Measurements from ENCODE around the gene TSPAN16.
A peak's percentile ranks its signal among the peaks of the same experiment; 100 is the strongest.
"Not testable (repeated sequence)": the region's sequence is repeated elsewhere in the genome, so short reads cannot be mapped to it uniquely, and the experiment has no call there.

Gene TSPAN16

GRCh38 chr19:11306337-11306736 is 10.4 kb downstream of the TSPAN16 start:
- DNase-seq (ENCODE audit: low spot score) (no peak), FAIRE-seq (no peak)

- not testable (repeated sequence) for DNase-seq (ENCODE audit: low spot score); FAIRE-seq
Observed at GRCh38 chr19:11320278-11320995, 24.5 kb downstream of the TSPAN16 start.

DNA sequence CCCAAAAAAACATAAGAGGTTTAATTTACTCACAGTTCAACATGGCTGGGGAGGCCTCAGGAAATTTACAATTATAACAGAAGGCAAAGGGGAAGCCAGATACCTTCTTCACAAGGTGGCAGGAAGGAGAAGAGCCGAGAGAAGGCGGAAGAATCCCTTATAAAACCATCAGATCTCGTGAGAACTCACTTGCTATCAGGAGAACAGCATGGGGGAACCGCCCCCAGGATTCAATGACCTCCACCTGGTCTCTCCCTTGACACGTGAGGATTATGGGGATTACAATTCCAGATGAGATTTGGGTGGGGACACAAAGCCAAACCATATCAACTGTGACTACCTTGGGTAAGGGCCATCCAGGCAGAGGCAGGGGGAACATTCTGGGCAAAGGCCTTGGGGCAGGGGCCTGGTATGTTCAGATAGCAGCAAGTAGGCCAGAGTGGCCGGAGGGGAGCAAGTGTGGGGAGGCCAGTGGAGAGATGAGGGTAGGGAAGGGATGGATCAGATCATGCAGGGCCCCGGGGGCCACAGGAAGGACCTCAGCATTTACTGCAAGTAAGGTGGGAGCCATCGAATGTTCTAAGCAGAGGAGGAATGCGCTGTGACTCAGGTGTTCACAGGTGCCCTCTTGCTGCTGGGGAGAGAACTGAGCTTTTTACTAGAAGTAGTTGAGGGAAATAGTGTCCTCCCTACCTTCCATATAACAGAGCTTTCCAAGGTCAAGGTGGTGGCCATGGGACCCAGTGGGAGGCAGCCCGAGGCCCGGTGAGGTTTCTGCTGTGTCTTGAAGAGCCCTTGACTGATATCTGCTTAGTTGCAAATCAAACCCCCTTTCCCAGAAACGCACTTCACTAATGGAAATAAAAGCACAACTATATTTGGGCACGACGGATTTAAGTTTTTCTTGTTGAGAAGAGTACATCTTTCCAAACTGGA is 25.5 kb downstream of the TSPAN16 start:
- DNase-seq (ENCODE audit: low spot score) (no peak), FAIRE-seq (no peak)

DNA sequence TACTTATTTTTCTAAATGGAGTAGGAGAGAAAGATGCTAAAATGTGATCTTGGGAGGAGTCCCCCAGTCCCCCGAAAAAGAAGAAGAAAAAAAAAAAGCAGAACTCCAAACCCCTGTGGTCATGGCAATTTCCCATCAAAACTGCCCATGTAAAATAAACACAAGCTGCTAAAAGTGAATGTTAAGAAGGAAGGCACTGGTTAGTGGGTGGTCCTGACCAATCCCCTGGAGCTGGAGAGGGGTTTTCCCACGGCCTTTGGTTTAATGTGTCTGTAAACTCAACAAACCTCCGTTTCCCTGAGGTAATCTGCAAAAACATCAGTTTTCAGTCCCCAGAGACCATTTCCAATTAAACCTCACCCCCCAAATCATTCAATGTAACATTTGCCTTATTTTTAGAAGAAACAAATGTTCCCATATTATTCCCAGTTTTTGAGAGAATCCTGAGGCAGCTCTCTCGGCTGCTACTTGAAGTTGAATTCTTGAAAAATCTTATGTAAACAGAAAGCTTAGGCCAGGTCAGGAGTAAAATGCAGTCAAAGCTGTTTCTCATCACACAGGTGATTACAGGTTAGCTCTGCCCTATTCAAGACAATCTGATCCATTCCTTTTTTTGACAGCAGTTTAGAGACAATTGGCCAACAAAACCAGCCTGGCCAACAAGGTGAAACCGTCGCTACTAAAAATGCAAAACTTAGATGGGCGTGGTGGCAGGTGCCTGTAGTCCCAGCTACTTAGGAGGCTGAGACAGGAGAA is 26.5 kb downstream of the TSPAN16 start:
- FAIRE-seq (no peak), DNase-seq (ENCODE audit: low spot score) (no peak)

DNA sequence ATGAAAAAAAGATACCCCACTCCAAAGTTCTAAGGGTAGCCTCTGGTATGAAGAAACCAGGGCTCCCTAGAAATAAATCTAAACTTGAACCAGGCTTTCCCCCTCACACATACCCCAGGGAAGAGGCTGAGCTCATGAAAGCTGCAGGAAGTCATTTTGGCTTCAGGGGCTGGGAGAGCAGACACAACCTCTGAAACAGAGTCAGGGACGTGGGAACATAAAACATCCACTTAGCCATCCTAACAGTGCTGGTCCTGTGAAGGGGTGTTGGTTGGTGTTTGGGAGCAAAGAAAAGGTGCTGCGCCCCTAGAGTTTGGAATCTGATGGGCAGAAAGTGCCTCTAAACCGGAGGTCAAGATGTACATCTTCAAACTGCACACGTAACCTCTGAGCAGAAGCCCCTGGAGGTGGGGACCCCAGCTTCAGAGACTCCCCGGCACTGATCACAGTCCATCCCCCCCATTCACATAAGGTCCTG is 27.7 kb downstream of the TSPAN16 start:
- FAIRE-seq (no peak), DNase-seq (ENCODE audit: low spot score) (no peak)

DNA sequence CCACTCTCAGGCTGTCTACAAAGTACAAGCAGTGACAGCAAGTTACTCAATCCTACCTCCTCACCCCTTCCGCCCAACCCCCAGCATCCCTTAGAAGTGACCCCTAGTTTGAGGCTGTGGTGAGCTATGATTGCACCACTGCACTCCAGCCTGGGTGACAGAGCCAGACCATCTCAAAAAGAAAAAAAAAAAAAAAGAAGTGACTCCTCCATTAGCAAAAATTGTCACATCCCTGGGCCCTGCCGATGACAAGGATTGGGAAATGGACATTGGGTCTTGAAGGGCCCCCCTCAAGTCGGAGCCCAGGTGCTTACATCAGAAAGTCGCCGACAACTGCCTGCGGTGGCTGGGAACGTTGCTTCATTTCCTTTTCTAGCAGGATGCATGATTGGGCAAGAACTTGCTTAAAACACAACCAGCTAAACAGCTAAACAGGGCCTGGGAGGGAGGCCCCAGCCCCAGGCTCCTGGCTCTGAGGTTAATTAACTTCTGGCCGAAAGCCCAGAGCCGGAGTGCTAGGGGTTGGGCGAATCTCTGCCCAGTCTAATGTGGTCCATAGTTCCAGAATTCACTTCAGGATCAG is 28.2 kb downstream of the TSPAN16 start:
- FAIRE-seq, result peak; percentile 76
- peak; percentile 62 for DNase-seq (ENCODE audit: low spot score)

- no peak for FAIRE-seq
- no peak for DNase-seq (ENCODE audit: low spot score)
Observed at GRCh38 chr19:11324748-11325389, 28.9 kb downstream of the TSPAN16 start.

DNA sequence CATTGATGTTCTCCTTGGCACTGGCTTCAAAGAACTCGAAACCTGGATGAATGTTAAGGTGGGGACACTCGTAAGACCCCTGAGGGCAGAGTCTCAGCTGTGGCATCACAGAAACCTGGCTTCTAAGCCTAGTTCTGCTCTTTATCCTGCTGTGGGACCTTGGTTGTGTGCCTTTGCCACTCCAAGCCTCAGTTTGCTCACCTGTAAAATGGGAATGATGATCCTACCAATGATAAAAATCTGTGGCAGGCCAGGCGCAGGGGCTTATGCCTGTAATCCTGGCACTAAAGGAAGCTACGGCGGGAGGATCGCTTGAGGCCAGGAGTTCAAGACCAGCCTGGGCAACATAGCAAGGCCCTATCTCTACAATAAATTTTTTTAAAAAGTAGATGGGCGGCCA is 29.6 kb downstream of the TSPAN16 start:
- FAIRE-seq, result no peak
- DNase-seq (ENCODE audit: low spot score), result no peak

DNA sequence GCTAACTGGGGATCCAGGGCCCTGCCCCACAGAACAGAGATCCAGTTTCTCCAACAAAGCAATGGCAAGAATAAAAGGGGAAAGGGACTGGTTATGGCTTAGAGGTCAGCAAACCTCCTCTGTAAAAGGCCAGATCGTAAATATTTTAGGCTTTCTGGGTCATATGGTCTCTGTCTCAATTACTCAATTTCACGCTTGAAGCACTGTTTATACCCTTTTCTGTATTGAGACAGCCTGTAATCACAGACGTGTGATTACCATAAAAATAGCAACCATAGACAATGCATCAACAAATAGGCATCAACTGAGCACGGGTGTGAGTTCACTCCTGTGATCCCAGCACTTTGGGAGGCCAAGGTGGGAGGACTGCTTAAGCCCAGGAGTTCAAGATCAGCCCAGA is 34.2 kb downstream of the TSPAN16 start:
- DNase-seq (ENCODE audit: low spot score), result no peak
- no peak for FAIRE-seq

DNA sequence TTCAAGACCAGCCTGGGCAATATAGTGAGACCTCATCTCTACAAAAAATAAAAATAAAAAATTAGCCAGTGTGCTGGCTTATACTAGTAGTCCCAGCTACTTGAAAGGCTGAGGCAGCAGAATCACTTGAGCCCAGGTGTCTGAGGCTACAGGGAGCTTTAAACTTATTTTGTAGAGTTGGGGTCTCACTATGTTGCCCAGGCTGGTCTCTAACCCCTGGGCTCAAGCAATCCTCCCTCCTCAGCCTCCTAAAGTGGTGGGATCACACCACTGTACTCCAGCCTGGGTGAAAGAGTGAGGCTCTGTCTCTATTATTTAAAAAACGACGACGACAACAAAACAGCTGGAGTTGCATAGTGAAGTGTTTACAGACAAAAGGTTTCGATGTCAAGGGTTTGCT is 35.5 kb downstream of the TSPAN16 start:
- no peak for FAIRE-seq
- DNase-seq (ENCODE audit: low spot score), result no peak

- DNase-seq (ENCODE audit: low spot score), result no peak
- no peak for FAIRE-seq
Observed at GRCh38 chr19:11332822-11333221, 36.9 kb downstream of the TSPAN16 start.

- peak; percentile 9 for DNase-seq (ENCODE audit: low spot score)
- not testable (repeated sequence) for FAIRE-seq
Observed at GRCh38 chr19:11333838-11334237, 37.9 kb downstream of the TSPAN16 start.

- DNase-seq (ENCODE audit: low spot score) (no peak), FAIRE-seq (no peak)
Observed at GRCh38 chr19:11335449-11336146, 39.6 kb downstream of the TSPAN16 start.

- no peak for FAIRE-seq
- no peak for DNase-seq (ENCODE audit: low spot score)
Observed at GRCh38 chr19:11337080-11337479, 41.1 kb downstream of the TSPAN16 start.

DNA sequence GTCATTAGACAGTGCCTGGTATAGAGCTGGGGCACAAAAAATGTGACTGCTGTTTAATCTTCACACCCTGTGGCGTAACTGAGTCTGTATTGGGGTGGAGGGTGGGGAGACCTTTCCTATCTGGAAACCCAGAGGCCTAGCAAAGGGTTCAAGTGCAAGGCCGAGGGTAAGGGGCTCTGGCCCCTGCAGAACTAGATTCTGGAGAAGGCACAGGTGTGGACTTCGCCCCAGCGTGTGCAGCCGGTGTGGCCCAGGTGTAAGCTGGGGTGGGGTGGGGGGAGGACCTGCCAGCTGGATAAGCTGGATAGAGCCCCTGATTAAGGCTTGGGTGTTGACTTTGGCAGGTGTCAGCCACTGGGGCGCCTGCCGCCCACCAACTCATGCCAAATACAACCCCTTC is 42.2 kb downstream of the TSPAN16 start:
- DNase-seq (ENCODE audit: low spot score) (no peak), FAIRE-seq (no peak)

DNA sequence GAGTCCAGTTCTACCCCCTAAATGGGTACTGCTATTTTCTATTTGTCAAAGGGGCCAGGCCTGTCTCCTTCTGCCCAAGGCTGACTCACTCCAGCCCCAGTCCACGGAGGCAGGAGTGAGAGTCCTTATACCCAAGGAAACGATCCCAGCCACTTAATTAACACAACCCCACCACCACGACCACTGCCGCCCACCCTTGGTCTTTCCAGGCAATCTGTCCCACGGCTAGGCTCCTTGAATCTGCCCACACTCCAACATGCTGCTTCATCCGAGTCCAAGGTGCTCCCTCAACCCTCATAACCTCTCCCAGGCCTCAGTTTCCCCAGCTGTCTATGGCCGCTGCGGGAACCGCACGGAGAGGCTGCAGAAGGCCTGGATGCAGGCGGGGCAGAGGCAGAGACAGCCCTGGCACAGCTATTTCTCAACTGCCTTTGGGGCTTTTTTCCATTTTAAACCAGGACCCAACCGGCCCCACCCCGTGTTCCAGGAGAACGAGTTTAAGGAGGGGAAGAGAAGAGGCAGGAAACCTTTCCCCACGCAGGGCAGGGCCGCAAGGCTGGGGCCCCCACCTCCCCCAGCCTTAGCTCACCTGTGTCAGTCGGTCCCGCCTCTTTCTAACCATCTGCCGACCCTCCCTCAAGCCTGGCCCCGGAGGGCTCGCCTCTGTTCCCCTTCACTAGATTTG is 42.8 kb downstream of the TSPAN16 start:
- no peak for FAIRE-seq
- no peak for DNase-seq (ENCODE audit: low spot score)

- DNase-seq (ENCODE audit: low spot score) (peak; percentile 7), FAIRE-seq (no peak)
Observed at GRCh38 chr19:11339254-11340098, 43.5 kb downstream of the TSPAN16 start, which contains the start of gene RAB3D. TSS of gene RAB3D (minus strand) at chr19:11339657. CDS start at chr19:11337399, 2,258 bp downstream.

GRCh38 chr19:11340099-11340467 is 44.1 kb downstream of the TSPAN16 start:
- not testable (repeated sequence) for FAIRE-seq

GRCh38 chr19:11342429-11342828 is 46.5 kb downstream of the TSPAN16 start:
- DNase-seq (ENCODE audit: low spot score) (no peak), FAIRE-seq (no peak)

More at GRCh38 chr19:11340099-11340467, 44.1 kb downstream of the TSPAN16 start:
- not testable (repeated sequence) for DNase-seq (ENCODE audit: low spot score)

Measured in RCC 7860 (cell line).